GM12872 (cell line): ENCODE results near the gene PLEKHA6.

Source experiments
- CTCF ChIP-seq: IDR thresholded peaks from 3 replicates; pipeline ENCODE4 v1.5.1; 2011; ENCODE audit warnings: low read depth, mild to moderate bottlenecking, low read length, moderate library complexity; ENCODE audit not compliant: insufficient read depth

The PLEKHA6 gene

GRCh38 chr1:204318324-204318723 lies 41.4 kb downstream of the PLEKHA6 start:
- no peak for TF ChIP-seq CTCF

- TF ChIP-seq CTCF = no peak
These were observed 42.6 kb downstream of the PLEKHA6 start for GRCh38 chr1:204317170-204317569.

GRCh38 chr1:204316164-204316563 lies 43.6 kb downstream of the PLEKHA6 start:
- no peak for TF ChIP-seq CTCF

GRCh38 chr1:204314893-204315658 lies 44.7 kb downstream of the PLEKHA6 start:
- TF ChIP-seq CTCF = no peak

- no peak for TF ChIP-seq CTCF
These were observed 45.4 kb downstream of the PLEKHA6 start for GRCh38 chr1:204314171-204314892.

GRCh38 chr1:204313675-204314074 lies 46.1 kb downstream of the PLEKHA6 start:
- no peak for TF ChIP-seq CTCF

GRCh38 chr1:204308023-204308628 lies 51.6 kb downstream of the PLEKHA6 start:
- TF ChIP-seq CTCF = no peak
